C4-2B (cell line): ENCODE data around the gene FUT3.

Source experiments
- H3K27ac ChIP-seq: fragments of 450-650 bp; 2 replicates; pipeline ENCODE4 v1.5.1; 2017
- CTCF ChIP-seq: fragments of 450-650 bp; conservative IDR thresholded peaks from 2 replicates; pipeline ENCODE4 v1.5.1; 2017; ENCODE audit warnings: mild to moderate bottlenecking
- ZFX ChIP-seq: fragments of 450-650 bp; IDR thresholded peaks from 2 replicates; pipeline ENCODE4 v1.6.1; 2017

The FUT3 gene

GRCh38 chr19:5828661-5829566 is 22.3 kb downstream of the FUT3 start:
- peak overlapping the region; percentile 84 for H3K27ac ChIP-seq
- no peak for TF ChIP-seq ZFX
- no peak for TF ChIP-seq CTCF

DNA sequence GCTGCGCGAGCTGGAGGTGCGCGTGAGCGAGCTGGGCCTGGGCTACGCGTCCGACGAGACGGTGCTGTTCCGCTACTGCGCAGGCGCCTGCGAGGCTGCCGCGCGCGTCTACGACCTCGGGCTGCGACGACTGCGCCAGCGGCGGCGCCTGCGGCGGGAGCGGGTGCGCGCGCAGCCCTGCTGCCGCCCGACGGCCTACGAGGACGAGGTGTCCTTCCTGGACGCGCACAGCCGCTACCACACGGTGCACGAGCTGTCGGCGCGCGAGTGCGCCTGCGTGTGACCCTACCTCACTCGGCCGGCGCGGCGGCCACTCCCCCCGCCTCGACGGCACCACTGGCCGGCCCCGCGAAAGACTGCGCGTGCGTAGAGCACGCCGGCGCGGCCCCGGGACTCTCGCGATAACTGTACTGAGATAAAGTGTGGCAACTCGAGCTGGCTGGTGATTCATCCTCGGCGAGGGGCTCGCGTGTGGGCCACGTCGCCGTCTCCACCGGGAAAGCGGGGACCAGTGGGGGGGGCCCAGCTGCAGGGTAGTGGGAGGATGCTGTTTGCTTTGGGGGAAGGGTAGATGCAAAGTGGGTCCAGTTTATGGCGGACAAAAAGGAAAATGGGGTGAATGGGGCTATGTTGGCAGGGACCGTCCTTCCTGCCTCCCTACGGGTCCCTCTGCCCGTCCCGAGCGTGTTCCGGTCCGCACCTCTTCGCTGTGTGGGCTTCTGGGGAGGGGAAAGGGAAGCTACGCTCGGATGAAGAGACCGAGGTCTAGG is 23.2 kb downstream of the FUT3 start:
- TF ChIP-seq ZFX (peak; percentile 26; the same call in 1 of the 2 replicates), CTCF (no peak)
- H3K27ac ChIP-seq, result peak overlapping the region; percentile 84

GRCh38 chr19:5827342-5827890 is 23.8 kb downstream of the FUT3 start:
- peak overlapping the region; percentile 84 for H3K27ac ChIP-seq

DNA sequence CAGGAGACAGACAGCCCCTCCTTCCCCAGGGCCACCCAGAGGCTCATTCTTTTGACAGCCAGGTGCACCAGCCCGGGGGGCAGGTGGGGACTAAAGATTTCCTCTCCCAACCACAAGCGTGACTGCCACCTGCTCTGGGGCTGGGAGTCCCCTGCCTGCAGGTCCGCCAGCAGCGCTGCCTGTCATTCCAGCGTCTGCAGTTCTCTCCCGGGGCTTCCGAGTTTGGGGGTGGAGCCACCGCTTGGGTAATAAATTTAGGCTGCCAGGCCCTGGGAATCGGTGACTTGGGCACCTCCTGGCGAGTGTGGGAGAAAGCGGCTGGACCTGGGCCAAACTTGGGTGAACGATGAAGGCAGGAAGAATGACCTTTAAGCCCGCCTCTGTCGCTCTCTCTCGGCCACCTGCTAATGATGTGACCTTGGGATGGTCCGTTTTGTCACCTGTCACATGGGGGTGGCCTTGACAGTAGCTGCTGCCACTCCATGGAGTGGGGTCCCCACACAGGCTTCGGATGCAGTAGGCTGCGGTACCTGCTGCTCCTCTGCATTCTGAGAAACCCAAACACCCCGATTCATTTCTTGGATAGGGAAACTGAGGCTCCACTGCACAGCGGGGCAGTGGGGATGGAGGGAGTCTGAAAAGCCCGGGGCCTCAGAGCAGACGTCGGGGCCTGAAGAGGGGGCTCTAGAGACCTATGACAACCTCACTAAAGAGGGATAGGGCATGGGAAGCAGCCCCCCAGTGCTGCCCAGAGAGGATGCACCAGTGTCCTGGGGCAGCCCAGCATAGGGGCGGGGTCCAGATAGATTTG is 24.5 kb downstream of the FUT3 start:
- H3K27ac ChIP-seq, result peak overlapping the region; percentile 84; the same call in 1 of the 2 replicates
- TF ChIP-seq ZFX (no peak), CTCF (no peak)

More at GRCh38 chr19:5827342-5827890, 23.8 kb downstream of the FUT3 start:
- TF ChIP-seq ZFX (no peak), CTCF (no peak)

GRCh38 chr19:5825178-5825577 is 26.1 kb downstream of the FUT3 start:
- no peak for TF ChIP-seq ZFX
- TF ChIP-seq CTCF, result no peak

DNA sequence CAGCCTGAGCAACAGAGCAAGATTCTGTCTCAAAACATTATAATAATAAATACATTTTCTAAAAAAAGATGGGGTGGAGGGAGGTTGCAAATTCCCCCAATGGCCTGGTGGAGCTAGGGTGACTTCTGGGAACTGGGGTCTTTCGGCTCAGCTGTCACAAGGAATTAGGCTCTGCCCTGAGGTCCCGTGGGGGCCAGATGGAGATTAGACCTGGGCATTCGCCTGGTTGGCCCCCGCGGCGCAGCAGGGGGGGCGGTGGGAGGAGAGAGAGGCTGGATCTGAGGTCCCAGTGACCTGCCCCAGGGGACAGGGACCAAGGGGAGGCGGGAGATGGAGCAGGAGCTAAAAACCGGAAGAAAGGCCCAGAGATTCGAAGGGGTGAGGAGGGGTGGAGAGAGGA is 26.5 kb downstream of the FUT3 start:
- H3K27ac ChIP-seq, result no peak overlapping the region
- no peak for TF ChIP-seq CTCF
- TF ChIP-seq ZFX, result no peak

More at GRCh38 chr19:5825178-5825577, 26.1 kb downstream of the FUT3 start:
- H3K27ac ChIP-seq, result no peak overlapping the region
